PC-9 (cell line): Measurements from ENCODE around the gene CNOT1.

Source experiments
- EZH2 ChIP-seq: fragments of 200-600 bp; sonication (generic); IDR thresholded peaks from 2 replicates; pipeline ENCODE4 v1.8.0; 2017; ENCODE audit warnings: antibody characterized with exemption, low read depth
- TF ChIP-seq, protein P1 (sequence below): fragments of 200-600 bp; sonication (generic); conservative IDR thresholded peaks from 2 replicates; pipeline ENCODE4 v1.6.1; 2017; ENCODE audit warnings: mixed run types, antibody characterized with exemption, mild to moderate bottlenecking, moderate library complexity

GRCh38 chr16:58620396-58620795, 9.2 kb downstream of the CNOT1 start:
- TF ChIP-seq, protein P1, sequence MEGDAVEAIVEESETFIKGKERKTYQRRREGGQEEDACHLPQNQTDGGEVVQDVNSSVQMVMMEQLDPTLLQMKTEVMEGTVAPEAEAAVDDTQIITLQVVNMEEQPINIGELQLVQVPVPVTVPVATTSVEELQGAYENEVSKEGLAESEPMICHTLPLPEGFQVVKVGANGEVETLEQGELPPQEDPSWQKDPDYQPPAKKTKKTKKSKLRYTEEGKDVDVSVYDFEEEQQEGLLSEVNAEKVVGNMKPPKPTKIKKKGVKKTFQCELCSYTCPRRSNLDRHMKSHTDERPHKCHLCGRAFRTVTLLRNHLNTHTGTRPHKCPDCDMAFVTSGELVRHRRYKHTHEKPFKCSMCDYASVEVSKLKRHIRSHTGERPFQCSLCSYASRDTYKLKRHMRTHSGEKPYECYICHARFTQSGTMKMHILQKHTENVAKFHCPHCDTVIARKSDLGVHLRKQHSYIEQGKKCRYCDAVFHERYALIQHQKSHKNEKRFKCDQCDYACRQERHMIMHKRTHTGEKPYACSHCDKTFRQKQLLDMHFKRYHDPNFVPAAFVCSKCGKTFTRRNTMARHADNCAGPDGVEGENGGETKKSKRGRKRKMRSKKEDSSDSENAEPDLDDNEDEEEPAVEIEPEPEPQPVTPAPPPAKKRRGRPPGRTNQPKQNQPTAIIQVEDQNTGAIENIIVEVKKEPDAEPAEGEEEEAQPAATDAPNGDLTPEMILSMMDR = no peak
- TF ChIP-seq EZH2 = no peak
